K562 (cell line): ENCODE results near the gene LIFR. TPM values are rescaled to one million over a fixed set of nuclear protein-coding genes. Genes with fewer than 3 reads are reported as not detected.

Experiments used
- ATAC-seq: fragments of 200-7000 bp; cut with Tn5 transposase; 3 replicates; pipeline ENCODE4 v1.9.1; 2020; ENCODE audit warnings: moderate library complexity
- BruUV-seq: library from RNA; stranded (reverse); fragments of 400-500 nt; replicated peaks from 2 replicates; lab custom pipeline; 2021; lab: Mats Ljungman, UMichigan
- CTCF ChIA-PET: fragments of 300-600 bp; formaldehyde crosslinking; extraction: SDS; loops from one replicate; lab custom pipeline; 2021; ENCODE audit warnings: low intra/inter-chr PET ratio; lab: Yijun Ruan, JAX
- POLR2A ChIA-PET: fragments of 300-600, 350-650 bp; sonication (Branson Sonifier 250); formaldehyde crosslinking; extraction: SDS; loops from one replicate; lab custom pipeline; 2021; ENCODE audit warnings: antibody characterized with exemption, inconsistent platforms; lab: Yijun Ruan, JAX
- DNase-seq, 4 experiments: peaks; one replicate each; pipeline versions ENCODE4 v3.0.0 to v3.0.0-alpha.2; 2011 to 2018; ENCODE audit warnings: low spot score in 3 of 4, mixed read lengths in 3 of 4; ENCODE audit errors: extremely low read depth in 1 of 4
- FAIRE-seq: peaks from 2 replicates; lab custom pipeline; 2011; peaks lifted over from hg19 to GRCh38; lab: Jason Lieb, UNC
- H2AFZ ChIP-seq: 2 replicates; pipeline ENCODE4 v1.6.0; 2011; ENCODE audit warnings: low read depth, low read length, control low read depth, inconsistent platforms
- H3K27ac ChIP-seq: fragments of 200-600 bp; 3 replicates; pipeline ENCODE4 v1.8.0; 2011; ENCODE audit warnings: low read depth, mild to moderate bottlenecking, control low read depth, inconsistent platforms, low read length, moderate library complexity, mixed read lengths; ENCODE audit errors: extremely low read depth
- H3K27me3 ChIP-seq, 2 experiments: fragments of 300-600 bp in 1 of 2; 2 replicates in 1 of 2; 3 replicates in 1 of 2; pipeline versions ENCODE4 v1.6.0 to v1.8.0; 2011; ENCODE audit warnings: inconsistent platforms in 2 of 2, low read length in 2 of 2, mild to moderate bottlenecking in 1 of 2, mixed read lengths in 1 of 2, moderate library complexity in 1 of 2; ENCODE audit not compliant: control insufficient read depth in 2 of 2, insufficient read depth in 2 of 2
- H3K36me3 ChIP-seq: fragments of 300-600 bp; 3 replicates; pipeline ENCODE4 v1.8.0; 2011; ENCODE audit warnings: mild to moderate bottlenecking, low read length, inconsistent platforms; ENCODE audit not compliant: control insufficient read depth, insufficient read depth
- H3K4me1 ChIP-seq, 2 experiments: fragments of 200-600 bp in 1 of 2; replicated peaks in 1 of 2; 2 replicates in 1 of 2; 3 replicates in 1 of 2; pipeline versions ENCODE4 v1.5.1 to v1.8.0; 2011; ENCODE audit warnings: inconsistent platforms in 2 of 2, low read length in 2 of 2, mild to moderate bottlenecking in 1 of 2, mixed read lengths in 1 of 2, moderate library complexity in 1 of 2; ENCODE audit not compliant: control insufficient read depth in 2 of 2, insufficient read depth in 2 of 2
- H3K4me2 ChIP-seq: 2 replicates; pipeline ENCODE4 v1.6.1; 2011; ENCODE audit warnings: low read length, control low read depth, inconsistent platforms, mixed read lengths; ENCODE audit not compliant: insufficient read depth
- H3K4me3 ChIP-seq: fragments of 200-600 bp; sonication (generic), shearing (Covaris generic); 2 replicates; pipeline ENCODE4 v1.5.1; 2016; ENCODE audit warnings: control low read depth, inconsistent platforms
- H3K79me2 ChIP-seq: fragments of 200-600 bp; 3 replicates; pipeline ENCODE4 v1.8.0; 2011; ENCODE audit warnings: low read length, inconsistent platforms; ENCODE audit not compliant: control insufficient read depth, insufficient read depth
- H3K9ac ChIP-seq, 2 experiments: 2 replicates each; pipeline versions ENCODE4 v1.6.0 to v1.6.1; 2011; ENCODE audit warnings: low read depth in 2 of 2, low read length in 2 of 2, control low read depth in 1 of 2, inconsistent platforms in 1 of 2, mild to moderate bottlenecking in 1 of 2, mixed read lengths in 1 of 2; ENCODE audit not compliant: insufficient read depth in 1 of 2
- H3K9me1 ChIP-seq: one replicate; pipeline ENCODE4 v1.6.0; 2011; ENCODE audit warnings: inconsistent platforms, mild to moderate bottlenecking, low read length, moderate library complexity; ENCODE audit not compliant: control insufficient read depth, insufficient read depth
- H3K9me3 ChIP-seq: replicated peaks from 2 replicates; pipeline ENCODE4 v1.5.1; 2011; ENCODE audit warnings: low read depth, low read length, inconsistent platforms; ENCODE audit not compliant: control insufficient read depth, insufficient read depth
- H4K20me1 ChIP-seq: replicated peaks from 2 replicates; pipeline ENCODE4 v1.6.1; 2011; ENCODE audit warnings: low read length, inconsistent platforms, mixed read lengths; ENCODE audit not compliant: control insufficient read depth, insufficient read depth
- ARNT ChIP-seq, 2 experiments: fragments of 450-650 bp; IDR thresholded peaks; 2 replicates each; pipeline ENCODE4 v1.6.1; 2016; ENCODE audit warnings: mild to moderate bottlenecking in 1 of 2
- CHD2 ChIP-seq: IDR thresholded peaks from 2 replicates; pipeline ENCODE4 v1.6.1; 2011; ENCODE audit warnings: low read depth, low read length
- CREM ChIP-seq: IDR thresholded peaks from 2 replicates; pipeline ENCODE4 v1.6.1; 2014; ENCODE audit warnings: antibody characterized with exemption, low read depth
- HINFP ChIP-seq: fragments of 450-650 bp; conservative IDR thresholded peaks from 2 replicates; pipeline ENCODE4 v1.6.1; 2016; ENCODE audit warnings: missing genetic modification characterization, low read depth, mild to moderate bottlenecking, control low read depth, missing compliant biosample characterization
- U2AF1 ChIP-seq: fragments of 200-400 bp; formaldehyde crosslinking; optimal IDR thresholded peaks from 2 replicates; pipeline ENCODE3; 2017; ENCODE audit warnings: mild to moderate bottlenecking, low read depth, low read length, moderate library complexity
- ZNF224 ChIP-seq: sonication (generic); formaldehyde crosslinking; IDR thresholded peaks from 2 replicates; pipeline ENCODE4 v1.8.0; 2022; ENCODE audit warnings: mild to moderate bottlenecking, missing genetic modification reagents
- WGBS: fragments of 100-300 bp; shearing (Covaris generic); methylation state at CpG from one replicate; pipeline ENCODE4 v1.1.6; 2016; ENCODE audit warnings: low coverage, mixed read lengths; ENCODE audit not compliant: insufficient coverage; ENCODE audit errors: missing lambda C conversion rate; 5-methylcytosine and 5-hydroxymethylcytosine counted together
- in situ Hi-C: fragments of 300-500 bp; cut with MboI; formaldehyde crosslinking; loops from 4 replicates; pipeline ENCODE4 v1.15.0; 2018; ENCODE audit warnings: inconsistent platforms, mixed read lengths
- intact Hi-C: fragments of 100-400 bp; cut with micrococcal nuclease; formaldehyde crosslinking; loops from 2 replicates; pipeline ENCODE4 v1.14.2; 2022
- polyA plus RNA-seq, 8 experiments: library from polyadenylated mRNA; depleted of rRNA in 4 of 8; stranded (reverse) in 5 of 8; unstranded in 3 of 8; fragments of >200 nt; fragmentation: Nextera tagmentation in 2 of 8; fragmentation: Illumina TruSeq in 1 of 8; extraction: Ambion mirVana in 2 of 8; extraction: Trizol in 1 of 8; gene quantifications; 2 replicates each; pipeline versions ENCODE4 v1.2.1 to v1.2.3, GENCODE V29; 2011 to 2014; ENCODE audit warnings: inconsistent platforms in 1 of 8, missing spikeins in 1 of 8
- total RNA-seq, 7 experiments: library from RNA; depleted of rRNA in 6 of 7; stranded (reverse); fragments of >200 nt in 6 of 7; fragmentation: Illumina TruSeq in 2 of 7; extraction: Trizol in 2 of 7; gene quantifications; 2 replicates each; pipeline versions ENCODE4 v1.2.1 to v1.2.3, GENCODE V29; 2011 to 2021; ENCODE audit warnings: low replicate concordance in 1 of 7

The LIFR gene
- total and polyA plus RNA-seq, 9 of the 15 experiments (the other 6 are each of a cell fraction or from before 2014, with no cell fraction given) = 0.43 to 5.7 (median 3.3) TPM

GRCh38 chr5:38603691-38604090, 47.2 kb upstream of the LIFR start:
- intact Hi-C loops = no loop called here
- Histone ChIP-seq H3K27ac (no peak overlapping the region), H3K27me3 (no peaks in the 10 kb centered on the region), H3K36me3 (no peaks in the 10 kb centered on the region), H3K9ac (no peak overlapping the region), H3K4me2 (no peak overlapping the region), H3K79me2 (no peaks in the 10 kb centered on the region), H3K4me1 (peaks cover 2 to 22% of the 10 kb centered on the region in 2 experiments; a peak in 3 of 5 replicates), H3K9me1 (no peaks in the 10 kb centered on the region), H2AFZ (no peak overlapping the region), H4K20me1 (no peaks in the 10 kb centered on the region), H3K9me3 (no peaks in the 10 kb centered on the region), H3K4me3 (no peak overlapping the region)
- no peak for ATAC-seq
- 17% methylated on average over 3 of the region's 3 CpGs for WGBS
- ChIA-PET POLR2A (no interaction called here), CTCF (no interaction called here)
- BruUV-seq = no TSS peak
- TF ChIP-seq HINFP (tag) = no peak
- TF ChIP-seq ZNF224 (CRISPR knock-in tag) = no peak
- DNase-seq = no peak
- in situ Hi-C loops = no loop called here
- FAIRE-seq = no peak

- no peak overlapping the region for H2AFZ ChIP-seq
- POLR2A ChIA-PET = interaction anchor here (0.6 kb wide), 1 partner anchor 389 kb away, joined by 3 read pairs; no protein-coding TSS in a partner anchor
- H3K27ac ChIP-seq = no peak overlapping the region
- H3K4me3 ChIP-seq = no peak overlapping the region
- H4K20me1 ChIP-seq = no peaks in the 10 kb centered on the region
- CTCF ChIA-PET = no interaction called here
- ATAC-seq (no peak), FAIRE-seq (no peak), DNase-seq (no peak)
- no peaks in the 10 kb centered on the region for H3K79me2 ChIP-seq
- H3K4me1 ChIP-seq = peaks cover 2 to 12% of the 10 kb centered on the region in 2 experiments; a peak in 2 of 5 replicates
- H3K27me3 ChIP-seq = no peaks in the 10 kb centered on the region
- intact Hi-C loops = no loop called here
- no peak overlapping the region for H3K4me2 ChIP-seq
- no peaks in the 10 kb centered on the region for H3K36me3 ChIP-seq
- no peak overlapping the region for H3K9ac ChIP-seq
- no peaks in the 10 kb centered on the region for H3K9me1 ChIP-seq
- TF ChIP-seq U2AF1 (no peak), CREM (no peak), CHD2 (no peak), ARNT (IDR thresholded peaks at IDR 0.05) (no peak)
- in situ Hi-C loops = no loop called here
- no TSS peak for BruUV-seq
- WGBS = 31% methylated on average over 5 of the region's 5 CpGs
- no peaks in the 10 kb centered on the region for H3K9me3 ChIP-seq
Measured at GRCh38 chr5:38602641-38603040, 46.2 kb upstream of the LIFR start.
